GM12878 (cell line): ENCODE results near the gene TJP1.

ENCODE experiments used
- ATF2 ChIP-seq: IDR thresholded peaks from 2 replicates; pipeline ENCODE4 v1.6.1; 2012; ENCODE audit warnings: low read length, inconsistent platforms
- BRCA1 ChIP-seq: IDR thresholded peaks from 2 replicates; pipeline ENCODE4 v1.6.1; 2011; ENCODE audit warnings: low read depth, low read length, improper control_type of control experiment
- CTCF ChIP-seq, 3 experiments: IDR thresholded peaks in 2 of 3; conservative IDR thresholded peaks in 1 of 3; 2 replicates each; pipeline ENCODE4 v1.5.1; 2011; ENCODE audit warnings: low read depth in 3 of 3, low read length in 3 of 3, mild to moderate bottlenecking in 3 of 3, control low read depth in 2 of 3, moderate library complexity in 2 of 3, inconsistent platforms in 1 of 3, mixed read lengths in 1 of 3; ENCODE audit not compliant: control insufficient read depth in 2 of 3, insufficient read depth in 1 of 3; ENCODE audit errors: extremely low read depth in 1 of 3
- ETV6 ChIP-seq, 2 experiments: fragments of 450-650 bp in 1 of 2; IDR thresholded peaks in 1 of 2; conservative IDR thresholded peaks in 1 of 2; 2 replicates each; pipeline ENCODE4 v1.6.1; 2014; ENCODE audit warnings: antibody characterized with exemption in 1 of 2, borderline replicate concordance in 1 of 2, low read depth in 1 of 2, mild to moderate bottlenecking in 1 of 2, moderate library complexity in 1 of 2
- IKZF2 ChIP-seq, 2 experiments: fragments of 450-650 bp; IDR thresholded peaks; 2 replicates each; pipeline ENCODE4 v1.6.1; 2017; ENCODE audit warnings: mild to moderate bottlenecking in 2 of 2, moderate library complexity in 2 of 2
- MAX ChIP-seq: IDR thresholded peaks from 2 replicates; pipeline ENCODE4 v1.6.1; 2012; ENCODE audit warnings: low read depth, low read length, improper control_type of control experiment
- NFYB ChIP-seq: IDR thresholded peaks from 2 replicates; pipeline ENCODE4 v1.6.1; 2011; ENCODE audit warnings: low read depth, mild to moderate bottlenecking, low read length, improper control_type of control experiment, moderate library complexity; ENCODE audit not compliant: insufficient read depth
- POLR2AphosphoS5 ChIP-seq: IDR thresholded peaks from 2 replicates; pipeline ENCODE4 v1.6.1; 2011; ENCODE audit warnings: mild to moderate bottlenecking, low read length, inconsistent platforms
- RELB ChIP-seq: fragments of 450-650 bp; IDR thresholded peaks from 2 replicates; pipeline ENCODE4 v1.6.1; 2017; ENCODE audit warnings: low read depth, mild to moderate bottlenecking, moderate library complexity
- TAF1 ChIP-seq: IDR thresholded peaks from 2 replicates; pipeline ENCODE4 v1.6.1; 2011; ENCODE audit warnings: mild to moderate bottlenecking, low read depth, low read length, borderline replicate concordance
- TCF3 ChIP-seq: IDR thresholded peaks from 2 replicates; pipeline ENCODE4 v1.6.1; 2012; ENCODE audit warnings: low read depth, mild to moderate bottlenecking, low read length, borderline replicate concordance; ENCODE audit not compliant: insufficient read depth
- ZNF24 ChIP-seq: fragments of 450-650 bp; IDR thresholded peaks from 2 replicates; pipeline ENCODE4 v1.6.1; 2017; ENCODE audit warnings: antibody characterized with exemption, mild to moderate bottlenecking

- no peak for TF ChIP-seq IKZF2 (IDR thresholded peaks at IDR 0.05)
- no peak for TF ChIP-seq CTCF (IDR thresholded peaks at IDR 0.05 in 2 of 3, conservative IDR thresholded peaks at IDR 0.05 in 1 of 3; ENCODE audit: control insufficient read depth in 2 of 3, extremely low read depth in 1 of 3, insufficient read depth in 1 of 3, low read depth in 3 of 3, low read length in 3 of 3)
- TF ChIP-seq MAX, result no peak
- TF ChIP-seq ETV6 (conservative IDR thresholded peaks at IDR 0.05 in 1 of 2, IDR thresholded peaks at IDR 0.05 in 1 of 2; ENCODE audit: borderline replicate concordance in 1 of 2, low read depth in 1 of 2), result no peak
- no peak for TF ChIP-seq BRCA1
- TF ChIP-seq ATF2, result no peak
- no peak for TF ChIP-seq TCF3
- TF ChIP-seq ZNF24, result no peak
- TF ChIP-seq RELB, result no peak
- no peak for TF ChIP-seq POLR2AphosphoS5
- TF ChIP-seq NFYB, result no peak
- no peak for TF ChIP-seq TAF1
Observed at GRCh38 chr15:29813009-29813408, 9.3 kb downstream of the TJP1 start.
